Measurements from ENCODE around the gene SYNC. TPM values are rescaled to one million over a fixed set of nuclear protein-coding genes. Genes with fewer than 3 reads are reported as not detected.
A peak's percentile ranks its signal among the peaks of the same experiment; 100 is the strongest.

The SYNC gene
- polyA plus RNA-seq (2013, experiment 1 of 2) = 0.11 TPM
- 0.06 TPM for polyA plus RNA-seq (2013, experiment 2 of 2)

DNA sequence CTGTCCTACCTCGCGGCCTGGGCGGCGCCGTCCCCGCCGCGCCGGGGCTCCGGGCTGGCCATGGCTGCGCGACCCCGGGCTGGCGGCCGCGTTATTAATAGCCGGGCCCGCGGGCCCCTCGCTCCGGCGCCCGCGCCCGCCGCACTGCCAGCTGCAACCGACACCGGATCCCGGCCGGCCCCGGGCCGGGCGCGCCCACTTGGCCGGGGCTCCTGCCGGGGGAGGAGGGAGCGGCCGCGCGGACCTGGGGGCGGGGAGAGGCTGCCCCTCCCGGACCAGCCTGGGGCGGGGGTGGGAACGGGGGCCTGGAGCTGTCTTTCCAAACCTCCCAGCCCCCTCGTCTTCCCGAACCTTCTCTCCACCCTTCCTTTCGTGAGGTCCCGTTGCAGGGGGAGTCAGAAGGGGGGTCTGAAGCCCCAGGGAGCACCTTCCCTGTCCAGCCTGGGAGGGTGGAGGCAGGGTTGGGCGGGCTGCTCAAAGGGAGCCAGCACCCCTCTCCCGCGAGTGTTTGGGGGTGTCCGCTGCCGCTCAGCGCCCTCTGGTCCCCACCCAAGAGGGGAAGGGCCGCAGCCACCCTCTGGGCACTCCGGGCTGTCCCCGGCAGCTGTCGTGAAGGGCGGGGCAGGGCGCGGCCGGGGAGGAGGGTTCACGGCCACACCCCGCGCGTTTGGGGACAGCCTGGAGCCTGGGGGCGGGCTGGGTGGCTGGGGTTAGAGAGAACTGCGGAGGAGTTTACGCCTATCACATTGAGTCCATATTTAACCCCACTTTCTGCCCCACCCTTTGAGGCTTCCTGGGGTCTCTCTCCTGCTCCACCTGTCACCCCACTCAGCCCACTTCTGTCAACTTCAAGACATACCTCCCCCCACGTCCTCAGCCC lies at the start of gene SYNC:
Gene SYNC, minus strand, starts transcription at position 172 of the 880 bp plus-strand sequence. Its CDS starts 110 bp downstream, at position 62.
- peak within 1 kb of the TSS; percentile 51 for H3K9ac ChIP-seq (ENCODE audit: low read length)
- H3K36me3 ChIP-seq (ENCODE audit: control insufficient read depth, insufficient read depth, low read length) = no peaks in the 10 kb centered on the region
- no peak within 1 kb of the TSS for H3K4ac ChIP-seq (ENCODE audit: low read depth, low read length)
- peak within 1 kb of the TSS; percentile 19 for H3K18ac ChIP-seq (ENCODE audit: low read length)
- H3K27ac ChIP-seq (ENCODE audit: low read depth, low read length) = no peak within 1 kb of the TSS
- no peaks in the 10 kb centered on the region for H3K27me3 ChIP-seq (ENCODE audit: insufficient read depth, low read length, poor library complexity)
- H3K79me2 ChIP-seq (ENCODE audit: control insufficient read depth, insufficient read depth, low read length) = no peaks in the 10 kb centered on the region
- no peaks in the 10 kb centered on the region for H3K4me1 ChIP-seq (ENCODE audit: control insufficient read depth, low read depth, low read length)
- peak within 1 kb of the TSS; percentile 97 for H3K23ac ChIP-seq (ENCODE audit: low read length)
- peak within 1 kb of the TSS; percentile 45 for H3K4me2 ChIP-seq (ENCODE audit: low read length)
- H2BK15ac ChIP-seq (replicated peaks; ENCODE audit: low read depth) = no peak within 1 kb of the TSS
- H2BK5ac ChIP-seq (ENCODE audit: low read length) = no peak within 1 kb of the TSS
- no peaks in the 10 kb centered on the region for H3K79me1 ChIP-seq (ENCODE audit: low read length)
- H3K56ac ChIP-seq (ENCODE audit: low read length) = peak within 1 kb of the TSS; percentile 69
- H2BK120ac ChIP-seq (ENCODE audit: low read depth, low read length) = no peak within 1 kb of the TSS
- no CpG with 5 or more reads among the region's 70 CpGs for WGBS (ENCODE audit: extremely low coverage, insufficient coverage, low lambda C conversion rate)
- DNase-seq = no peak
- H4K5ac ChIP-seq (ENCODE audit: low read length) = no peak within 1 kb of the TSS
- H4K8ac ChIP-seq (ENCODE audit: low read depth, low read length) = peak within 1 kb of the TSS; percentile 39
- no peak within 1 kb of the TSS for H3K4me3 ChIP-seq (ENCODE audit: low read length)
- H2AK5ac ChIP-seq (ENCODE audit: low read length) = no peak within 1 kb of the TSS

GRCh38 chr1:32749771-32750170 lies 47.2 kb upstream of the SYNC start:
- Histone ChIP-seq H3K36me3 (ENCODE audit: control insufficient read depth, insufficient read depth, low read length) (no peaks in the 10 kb centered on the region), H3K56ac (ENCODE audit: low read length) (no peak overlapping the region), H3K27me3 (ENCODE audit: insufficient read depth, low read length, poor library complexity) (no peaks in the 10 kb centered on the region), H3K27ac (ENCODE audit: low read depth, low read length) (no peak overlapping the region), H2AK5ac (ENCODE audit: low read length) (no peak overlapping the region), H3K4ac (ENCODE audit: low read depth, low read length) (no peak overlapping the region), H3K18ac (ENCODE audit: low read length) (no peak overlapping the region), H2BK5ac (ENCODE audit: low read length) (no peak overlapping the region), H2BK15ac (replicated peaks; ENCODE audit: low read depth) (no peak overlapping the region), H3K23ac (ENCODE audit: low read length) (no peak overlapping the region), H3K79me1 (ENCODE audit: low read length) (peaks cover 4% of the 10 kb centered on the region), H3K4me2 (ENCODE audit: low read length) (no peak overlapping the region), H3K4me1 (ENCODE audit: control insufficient read depth, low read depth, low read length) (no peaks in the 10 kb centered on the region), H2BK120ac (ENCODE audit: low read depth, low read length) (no peak overlapping the region), H3K79me2 (ENCODE audit: control insufficient read depth, insufficient read depth, low read length) (peaks cover 5% of the 10 kb centered on the region), H3K9ac (ENCODE audit: low read length) (no peak overlapping the region), H4K5ac (ENCODE audit: low read length) (no peak overlapping the region), H4K8ac (ENCODE audit: low read depth, low read length) (no peak overlapping the region), H3K4me3 (ENCODE audit: low read length) (no peak overlapping the region)
- WGBS (ENCODE audit: extremely low coverage, insufficient coverage, low lambda C conversion rate) = no CpG with 5 or more reads among the region's 3 CpGs
- DNase-seq = no peak

GRCh38 chr1:32749332-32749731 lies 46.8 kb upstream of the SYNC start:
- H3K27me3 ChIP-seq (ENCODE audit: insufficient read depth, low read length, poor library complexity) = no peaks in the 10 kb centered on the region
- H3K18ac ChIP-seq (ENCODE audit: low read length) = no peak overlapping the region
- H2BK15ac ChIP-seq (replicated peaks; ENCODE audit: low read depth) = no peak overlapping the region
- no peak overlapping the region for H2AK5ac ChIP-seq (ENCODE audit: low read length)
- no peak overlapping the region for H2BK5ac ChIP-seq (ENCODE audit: low read length)
- H2BK120ac ChIP-seq (ENCODE audit: low read depth, low read length) = no peak overlapping the region
- no peak overlapping the region for H3K27ac ChIP-seq (ENCODE audit: low read depth, low read length)
- no peak overlapping the region for H3K4me2 ChIP-seq (ENCODE audit: low read length)
- no peaks in the 10 kb centered on the region for H3K4me1 ChIP-seq (ENCODE audit: control insufficient read depth, low read depth, low read length)
- no CpG with 5 or more reads among the region's 4 CpGs for WGBS (ENCODE audit: extremely low coverage, insufficient coverage, low lambda C conversion rate)
- H3K4ac ChIP-seq (ENCODE audit: low read depth, low read length) = no peak overlapping the region
- no peak for DNase-seq
- H3K36me3 ChIP-seq (ENCODE audit: control insufficient read depth, insufficient read depth, low read length) = no peaks in the 10 kb centered on the region
- peaks cover 2% of the 10 kb centered on the region for H3K79me2 ChIP-seq (ENCODE audit: control insufficient read depth, insufficient read depth, low read length)
- H3K23ac ChIP-seq (ENCODE audit: low read length) = no peak overlapping the region
- H4K8ac ChIP-seq (ENCODE audit: low read depth, low read length) = no peak overlapping the region
- no peak overlapping the region for H3K56ac ChIP-seq (ENCODE audit: low read length)
- peaks cover 4% of the 10 kb centered on the region for H3K79me1 ChIP-seq (ENCODE audit: low read length)
- H3K9ac ChIP-seq (ENCODE audit: low read length) = no peak overlapping the region
- H3K4me3 ChIP-seq (ENCODE audit: low read length) = no peak overlapping the region
- H4K5ac ChIP-seq (ENCODE audit: low read length) = no peak overlapping the region

DNA sequence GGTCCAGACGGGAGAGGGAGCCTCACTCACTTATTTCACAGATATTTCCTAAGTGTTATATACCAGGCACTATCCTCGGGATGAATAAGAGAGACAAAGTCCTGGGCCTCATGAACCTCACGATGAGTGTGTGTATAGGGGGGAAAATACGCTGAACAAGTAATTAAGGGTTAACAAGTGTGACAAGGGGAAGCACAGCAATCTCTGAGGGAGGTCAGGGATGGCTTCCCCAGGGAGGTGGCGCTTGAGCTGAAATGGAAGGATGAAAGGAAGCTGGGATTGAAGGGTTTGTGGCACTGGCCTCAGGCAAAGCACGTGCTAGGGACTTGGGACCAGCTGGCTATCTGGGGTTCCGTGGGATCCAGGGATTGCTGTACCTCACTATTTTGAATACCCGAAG lies 46.4 kb upstream of the SYNC start:
- H2AK5ac ChIP-seq (ENCODE audit: low read length) = no peak overlapping the region
- no peak overlapping the region for H3K9ac ChIP-seq (ENCODE audit: low read length)
- no peak overlapping the region for H3K4ac ChIP-seq (ENCODE audit: low read depth, low read length)
- H3K4me2 ChIP-seq (ENCODE audit: low read length) = no peak overlapping the region
- no peak overlapping the region for H4K5ac ChIP-seq (ENCODE audit: low read length)
- no peak overlapping the region for H2BK120ac ChIP-seq (ENCODE audit: low read depth, low read length)
- no peak overlapping the region for H4K8ac ChIP-seq (ENCODE audit: low read depth, low read length)
- no peak overlapping the region for H3K56ac ChIP-seq (ENCODE audit: low read length)
- no CpG with 5 or more reads among the region's 8 CpGs for WGBS (ENCODE audit: extremely low coverage, insufficient coverage, low lambda C conversion rate)
- no peak overlapping the region for H3K27ac ChIP-seq (ENCODE audit: low read depth, low read length)
- no peak overlapping the region for H2BK5ac ChIP-seq (ENCODE audit: low read length)
- H3K23ac ChIP-seq (ENCODE audit: low read length) = no peak overlapping the region
- no peak for DNase-seq
- H2BK15ac ChIP-seq (replicated peaks; ENCODE audit: low read depth) = no peak overlapping the region
- H3K4me1 ChIP-seq (ENCODE audit: control insufficient read depth, low read depth, low read length) = no peaks in the 10 kb centered on the region
- no peak overlapping the region for H3K4me3 ChIP-seq (ENCODE audit: low read length)
- peaks cover 2% of the 10 kb centered on the region for H3K79me1 ChIP-seq (ENCODE audit: low read length)
- H3K36me3 ChIP-seq (ENCODE audit: control insufficient read depth, insufficient read depth, low read length) = no peaks in the 10 kb centered on the region
- no peaks in the 10 kb centered on the region for H3K79me2 ChIP-seq (ENCODE audit: control insufficient read depth, insufficient read depth, low read length)
- no peak overlapping the region for H3K18ac ChIP-seq (ENCODE audit: low read length)
- no peaks in the 10 kb centered on the region for H3K27me3 ChIP-seq (ENCODE audit: insufficient read depth, low read length, poor library complexity)

- Histone ChIP-seq H3K4me1 (ENCODE audit: control insufficient read depth, low read depth, low read length) (peaks cover 3% of the 10 kb centered on the region), H3K36me3 (ENCODE audit: control insufficient read depth, insufficient read depth, low read length) (no peaks in the 10 kb centered on the region), H3K9ac (ENCODE audit: low read length) (no peak overlapping the region), H3K27me3 (ENCODE audit: insufficient read depth, low read length, poor library complexity) (no peaks in the 10 kb centered on the region), H3K23ac (ENCODE audit: low read length) (no peak overlapping the region), H3K79me2 (ENCODE audit: control insufficient read depth, insufficient read depth, low read length) (peaks cover under 1% of the 10 kb centered on the region), H4K8ac (ENCODE audit: low read depth, low read length) (no peak overlapping the region), H3K79me1 (ENCODE audit: low read length) (peaks cover 5% of the 10 kb centered on the region), H4K5ac (ENCODE audit: low read length) (no peak overlapping the region), H3K4ac (ENCODE audit: low read depth, low read length) (no peak overlapping the region), H2BK15ac (replicated peaks; ENCODE audit: low read depth) (no peak overlapping the region), H2BK120ac (ENCODE audit: low read depth, low read length) (no peak overlapping the region), H2BK5ac (ENCODE audit: low read length) (no peak overlapping the region), H3K18ac (ENCODE audit: low read length) (no peak overlapping the region), H2AK5ac (ENCODE audit: low read length) (no peak overlapping the region), H3K4me2 (ENCODE audit: low read length) (no peak overlapping the region), H3K4me3 (ENCODE audit: low read length) (no peak overlapping the region), H3K56ac (ENCODE audit: low read length) (no peak overlapping the region), H3K27ac (ENCODE audit: low read depth, low read length) (no peak overlapping the region)
- DNase-seq = no peak
- no CpG with 5 or more reads among the region's 4 CpGs for WGBS (ENCODE audit: extremely low coverage, insufficient coverage, low lambda C conversion rate)
Observed at GRCh38 chr1:32748348-32748747, 45.8 kb upstream of the SYNC start.
